Hepatocyte (in vitro differentiated cells): Measurements from ENCODE around the gene SLC66A3. TPM values are rescaled to one million over a fixed set of nuclear protein-coding genes. Genes with fewer than 3 reads are reported as not detected.

Experiments
- DNase-seq: peaks from one replicate; pipeline ENCODE4 v3.0.0-alpha.2; 2016; ENCODE audit warnings: low spot score
- H2AFZ ChIP-seq: fragments of 200-600 bp; sonication (generic); 2 replicates; pipeline ENCODE4 v1.6.0; 2016; ENCODE audit warnings: antibody characterized with exemption, mild to moderate bottlenecking
- H3K27ac ChIP-seq: fragments of 200-600 bp; sonication (generic); 2 replicates; pipeline ENCODE4 v1.5.1; 2016; ENCODE audit warnings: mild to moderate bottlenecking
- H3K27me3 ChIP-seq: fragments of 200-600 bp; sonication (generic); 2 replicates; pipeline ENCODE4 v1.6.1; 2016
- H3K36me3 ChIP-seq: fragments of 200-600 bp; sonication (generic); replicated peaks from 2 replicates; pipeline ENCODE4 v1.5.1; 2016; ENCODE audit warnings: low read depth; ENCODE audit not compliant: insufficient read depth
- H3K4me1 ChIP-seq: fragments of 200-600 bp; sonication (generic); 2 replicates; pipeline ENCODE4 v1.5.1; 2016; ENCODE audit warnings: mild to moderate bottlenecking, moderate library complexity; ENCODE audit not compliant: insufficient read depth
- H3K4me2 ChIP-seq: fragments of 200-600 bp; sonication (generic); 2 replicates; pipeline ENCODE4 v1.6.0; 2016
- H3K4me3 ChIP-seq: fragments of 200-600 bp; sonication (generic); 2 replicates; pipeline ENCODE4 v1.5.1; 2016; ENCODE audit warnings: mild to moderate bottlenecking
- H3K79me2 ChIP-seq: fragments of 200-600 bp; sonication (generic); 2 replicates; pipeline ENCODE4 v1.6.0; 2017; ENCODE audit warnings: mild to moderate bottlenecking
- H3K9me2 ChIP-seq: fragments of 200-600 bp; sonication (generic); replicated peaks from 2 replicates; pipeline ENCODE4 v1.6.0; 2017; ENCODE audit warnings: mild to moderate bottlenecking; ENCODE audit not compliant: insufficient read depth
- H3K9me3 ChIP-seq: fragments of 200-600 bp; sonication (generic); 2 replicates; pipeline ENCODE4 v1.5.1; 2016; ENCODE audit warnings: low read depth, mild to moderate bottlenecking
- H4K20me1 ChIP-seq: fragments of 200-600 bp; sonication (generic); 2 replicates; pipeline ENCODE4 v1.6.0; 2016; ENCODE audit warnings: mild to moderate bottlenecking; ENCODE audit not compliant: insufficient read depth, poor library complexity, severe bottlenecking
- EZH2 ChIP-seq: fragments of 200-600 bp; sonication (generic); IDR thresholded peaks from 2 replicates; pipeline ENCODE4 v1.6.1; 2016; ENCODE audit warnings: antibody characterized with exemption, mild to moderate bottlenecking, borderline replicate concordance
- EZH2phosphoT487 ChIP-seq: fragments of 200-600 bp; sonication (generic); IDR thresholded peaks from one replicate; pipeline ENCODE4 v1.6.1; 2018; ENCODE audit warnings: antibody characterized with exemption, mild to moderate bottlenecking, low read depth, moderate library complexity; ENCODE audit not compliant: unreplicated experiment, severe bottlenecking
- WGBS: methylation state at CpG from one replicate; pipeline ENCODE4 v1.1.6; 2016; ENCODE audit warnings: low lambda C conversion rate; ENCODE audit errors: missing lambda C conversion rate; 5-methylcytosine and 5-hydroxymethylcytosine counted together
- polyA plus RNA-seq: library from polyadenylated mRNA; unstranded; fragments of >200 nt; fragmentation: Nextera tagmentation; extraction: Ambion mirVana; gene quantifications from 2 replicates; pipeline ENCODE4 v1.2.1, GENCODE V29; 2016
- total RNA-seq: library from RNA; depleted of rRNA; stranded (reverse); fragments of >200 nt; gene quantifications from 2 replicates; pipeline ENCODE4 v1.2.3, GENCODE V29; 2014
- TF ChIP-seq, protein P1 (sequence below): fragments of 200-600 bp; sonication (generic); IDR thresholded peaks from 2 replicates; pipeline ENCODE4 v1.5.1; 2016; ENCODE audit warnings: antibody characterized with exemption, mild to moderate bottlenecking; ENCODE audit not compliant: poor library complexity

SLC66A3 gene
- total and polyA plus RNA-seq, 2 experiments from 2014 or later = 24.3 to 26.8 TPM

- no peak overlapping the region for H3K4me3 ChIP-seq
- no peaks in the 10 kb centered on the region for H3K27me3 ChIP-seq
- H3K9me2 ChIP-seq = no peaks in the 10 kb centered on the region
- H3K9me3 ChIP-seq = no peaks in the 10 kb centered on the region
- H3K79me2 ChIP-seq = no peaks in the 10 kb centered on the region
- no peaks in the 10 kb centered on the region for H4K20me1 ChIP-seq
- H2AFZ ChIP-seq = no peak overlapping the region
- TF ChIP-seq EZH2phosphoT487 (no peak), EZH2 (no peak)
- TF ChIP-seq, protein P1, sequence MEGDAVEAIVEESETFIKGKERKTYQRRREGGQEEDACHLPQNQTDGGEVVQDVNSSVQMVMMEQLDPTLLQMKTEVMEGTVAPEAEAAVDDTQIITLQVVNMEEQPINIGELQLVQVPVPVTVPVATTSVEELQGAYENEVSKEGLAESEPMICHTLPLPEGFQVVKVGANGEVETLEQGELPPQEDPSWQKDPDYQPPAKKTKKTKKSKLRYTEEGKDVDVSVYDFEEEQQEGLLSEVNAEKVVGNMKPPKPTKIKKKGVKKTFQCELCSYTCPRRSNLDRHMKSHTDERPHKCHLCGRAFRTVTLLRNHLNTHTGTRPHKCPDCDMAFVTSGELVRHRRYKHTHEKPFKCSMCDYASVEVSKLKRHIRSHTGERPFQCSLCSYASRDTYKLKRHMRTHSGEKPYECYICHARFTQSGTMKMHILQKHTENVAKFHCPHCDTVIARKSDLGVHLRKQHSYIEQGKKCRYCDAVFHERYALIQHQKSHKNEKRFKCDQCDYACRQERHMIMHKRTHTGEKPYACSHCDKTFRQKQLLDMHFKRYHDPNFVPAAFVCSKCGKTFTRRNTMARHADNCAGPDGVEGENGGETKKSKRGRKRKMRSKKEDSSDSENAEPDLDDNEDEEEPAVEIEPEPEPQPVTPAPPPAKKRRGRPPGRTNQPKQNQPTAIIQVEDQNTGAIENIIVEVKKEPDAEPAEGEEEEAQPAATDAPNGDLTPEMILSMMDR = no peak
- H3K4me1 ChIP-seq = no peaks in the 10 kb centered on the region
- 89% methylated on average over 7 of the region's 7 CpGs for WGBS
- H3K4me2 ChIP-seq = no peak overlapping the region
- H3K27ac ChIP-seq = no peak overlapping the region
- DNase-seq = no peak
- H3K36me3 ChIP-seq = peaks cover 3% of the 10 kb centered on the region
Observed at GRCh38 chr2:11187083-11187619, 31.9 kb downstream of the SLC66A3 start.

GRCh38 chr2:11187731-11188130 lies 32.5 kb downstream of the SLC66A3 start:
- Histone ChIP-seq H3K4me3 (no peak overlapping the region), H3K4me1 (no peaks in the 10 kb centered on the region), H3K36me3 (peaks cover 3% of the 10 kb centered on the region), H3K27me3 (no peaks in the 10 kb centered on the region), H3K9me3 (no peaks in the 10 kb centered on the region), H3K4me2 (no peak overlapping the region), H3K27ac (no peak overlapping the region), H3K9me2 (no peaks in the 10 kb centered on the region), H3K79me2 (no peaks in the 10 kb centered on the region), H2AFZ (no peak overlapping the region), H4K20me1 (no peaks in the 10 kb centered on the region)
- DNase-seq = no peak
- 100% methylated on average over 2 of the region's 2 CpGs for WGBS
- TF ChIP-seq EZH2phosphoT487 (no peak), EZH2 (no peak)
- TF ChIP-seq, protein P1 = no peak

DNA sequence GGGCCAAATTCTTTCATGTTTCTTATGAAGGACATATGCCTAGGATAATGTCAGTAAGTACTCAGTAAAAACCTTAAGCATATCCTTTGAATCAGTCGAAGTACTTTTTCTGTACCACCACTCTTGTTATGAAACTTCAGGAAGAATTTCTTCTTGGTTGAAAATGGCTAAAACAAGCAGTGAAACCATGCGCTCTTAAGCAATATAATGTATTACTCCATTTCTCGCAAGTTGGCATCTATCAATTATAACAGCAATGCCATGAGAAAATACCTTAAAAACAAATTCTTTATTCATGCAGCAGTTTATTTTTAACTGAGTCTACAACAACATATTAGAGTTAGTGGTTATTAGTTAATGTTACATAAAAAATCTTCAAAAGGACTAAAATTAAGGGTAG lies 41.0 kb downstream of the SLC66A3 start:
- Histone ChIP-seq H3K79me2 (no peaks in the 10 kb centered on the region), H3K27me3 (no peaks in the 10 kb centered on the region), H2AFZ (no peak overlapping the region), H4K20me1 (no peaks in the 10 kb centered on the region), H3K9me3 (no peaks in the 10 kb centered on the region), H3K27ac (no peak overlapping the region), H3K4me3 (no peak overlapping the region), H3K9me2 (no peaks in the 10 kb centered on the region), H3K4me2 (no peak overlapping the region), H3K4me1 (no peaks in the 10 kb centered on the region), H3K36me3 (no peaks in the 10 kb centered on the region)
- WGBS = 94% methylated on average over 3 of the region's 3 CpGs
- no peak for DNase-seq
- no peak for TF ChIP-seq EZH2
- TF ChIP-seq, protein P1 = no peak
- TF ChIP-seq EZH2phosphoT487 = no peak

- H3K9me3 ChIP-seq = no peaks in the 10 kb centered on the region
- no peak overlapping the region for H3K4me3 ChIP-seq
- H3K36me3 ChIP-seq = no peaks in the 10 kb centered on the region
- H3K27me3 ChIP-seq = no peaks in the 10 kb centered on the region
- H3K79me2 ChIP-seq = no peaks in the 10 kb centered on the region
- no peaks in the 10 kb centered on the region for H4K20me1 ChIP-seq
- H3K4me1 ChIP-seq = no peaks in the 10 kb centered on the region
- no peak overlapping the region for H3K4me2 ChIP-seq
- H3K9me2 ChIP-seq = no peaks in the 10 kb centered on the region
- WGBS = 98% methylated on average over 2 of the region's 2 CpGs
- DNase-seq = no peak
- no peak overlapping the region for H2AFZ ChIP-seq
- no peak for TF ChIP-seq EZH2phosphoT487
- TF ChIP-seq EZH2 = no peak
- no peak overlapping the region for H3K27ac ChIP-seq
Observed at GRCh38 chr2:11200651-11201050, 45.4 kb downstream of the SLC66A3 start.
